ENCODE results near the gene THOC5. TPM values are rescaled to one million over a fixed set of nuclear protein-coding genes. Genes with fewer than 3 reads are reported as not detected.

The THOC5 gene
- total RNA-seq, 3 donors from 2014 or later (not counting 1 experiment from before 2014, with no cell fraction given), result 42.4 to 62.5 (median 52.6) TPM

DNA sequence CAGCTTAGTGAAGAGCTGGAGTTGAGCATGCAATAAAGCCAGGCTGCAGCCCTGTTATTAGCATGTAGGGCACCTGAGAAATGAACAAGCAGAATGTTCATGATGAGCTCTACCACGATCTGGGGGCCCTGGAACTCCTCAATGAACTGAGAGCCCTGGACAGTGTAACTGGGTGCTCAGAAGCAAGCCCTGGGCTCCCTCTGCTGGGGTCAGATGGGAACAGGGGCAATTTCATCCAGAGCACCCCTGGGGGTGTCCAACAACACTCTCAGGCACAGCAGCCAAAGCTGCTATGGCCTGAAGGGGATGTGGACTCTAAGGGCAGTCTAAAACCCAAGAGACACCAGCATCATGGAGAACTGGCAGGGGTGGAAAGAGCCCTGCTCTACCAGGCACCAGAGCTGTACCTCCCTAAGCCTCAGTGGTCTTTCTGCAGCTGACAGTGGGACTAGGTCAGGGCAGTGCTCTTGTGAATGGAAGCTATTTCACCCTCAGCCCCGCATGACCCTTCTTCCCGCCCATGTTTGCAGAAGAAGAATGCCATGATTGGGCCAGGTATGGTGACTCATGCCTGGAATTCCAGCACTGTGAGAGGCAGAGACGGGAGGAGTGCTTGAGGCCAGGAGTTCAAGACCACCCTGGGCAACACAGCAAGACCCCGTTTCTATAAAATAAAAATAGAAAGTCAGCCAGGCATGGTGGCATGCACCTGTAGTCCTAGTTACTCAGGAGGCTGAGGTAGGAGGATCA lies 28.9 kb downstream of the THOC5 start:
- H3K4me1 ChIP-seq (ENCODE audit: control insufficient read depth, insufficient read depth, low read length), result no peaks in the 10 kb centered on the region
- DNase-seq (peak; percentile 17 to 40), ATAC-seq (peak; percentile 50 to 67 (median 57))
- Mint-ChIP-seq H3K4me1 (no peaks in the 10 kb centered on the region), H3K27ac (no peak overlapping the region), H3K4me3 (no peak overlapping the region), H3K27me3 (ENCODE audit: low read depth in 2 of 2) (no peaks in the 10 kb centered on the region), H3K36me3 (peaks cover 25% of the 10 kb centered on the region), H3K9me3 (no peaks in the 10 kb centered on the region)
- H3K27me3 ChIP-seq (ENCODE audit: control insufficient read depth, insufficient read depth, low read length), result no peaks in the 10 kb centered on the region
- intact Hi-C loops (cut with micrococcal nuclease), result loop anchor here (1.0 kb wide), 1 partner anchor 129 kb away; no protein-coding TSS in a partner anchor
- H3K4me3 ChIP-seq (ENCODE audit: low read length), result no peak overlapping the region
- no peak overlapping the region for H3K27ac ChIP-seq (ENCODE audit: low read length)
- H3K9me3 ChIP-seq (ENCODE audit: control insufficient read depth, insufficient read depth, low read length), result no peaks in the 10 kb centered on the region
- no peak for TF ChIP-seq CTCF (IDR thresholded peaks at IDR 0.05)
- 90% methylated on average over 5 of the region's 5 CpGs for WGBS (ENCODE audit: insufficient coverage)
- H3K36me3 ChIP-seq (ENCODE audit: control insufficient read depth, insufficient read depth, low read length), result peaks cover 79% of the 10 kb centered on the region

DNA sequence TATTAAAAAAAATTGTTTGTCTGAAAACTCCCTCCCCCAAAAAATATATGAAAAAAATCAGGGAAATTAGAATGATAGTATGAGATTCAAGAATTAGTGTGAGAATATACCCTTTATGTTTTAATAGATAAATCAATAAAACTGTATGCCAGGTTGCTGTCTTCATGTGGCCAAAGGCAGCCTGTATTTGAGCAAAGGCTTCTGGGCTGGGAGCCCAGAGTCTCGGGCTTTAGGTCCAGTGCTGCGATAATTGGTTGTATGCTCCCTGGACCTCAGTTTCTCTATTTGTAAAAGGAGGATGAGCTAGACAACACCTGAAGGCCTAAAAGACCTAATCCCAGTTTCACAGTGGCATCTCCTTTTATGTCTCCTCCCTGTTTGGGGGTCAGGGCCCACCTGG lies 29.8 kb downstream of the THOC5 start:
- Histone ChIP-seq H3K27me3 (ENCODE audit: control insufficient read depth, insufficient read depth, low read length) (no peaks in the 10 kb centered on the region), H3K4me1 (ENCODE audit: control insufficient read depth, insufficient read depth, low read length) (no peaks in the 10 kb centered on the region), H3K4me3 (ENCODE audit: low read length) (no peak overlapping the region), H3K36me3 (ENCODE audit: control insufficient read depth, insufficient read depth, low read length) (peaks cover 77% of the 10 kb centered on the region), H3K27ac (ENCODE audit: low read length) (no peak overlapping the region), H3K9me3 (ENCODE audit: control insufficient read depth, insufficient read depth, low read length) (no peaks in the 10 kb centered on the region)
- ATAC-seq (no peak), DNase-seq (no peak)
- no peak overlapping the region for H3K27ac Mint-ChIP-seq
- H3K4me3 Mint-ChIP-seq, result no peak overlapping the region
- intact Hi-C loops (cut with micrococcal nuclease), result loop anchor here (1.0 kb wide), 1 partner anchor 128 kb away; no protein-coding TSS in a partner anchor
- WGBS (ENCODE audit: insufficient coverage), result 98% methylated on average over 2 of the region's 2 CpGs
- peaks cover 25% of the 10 kb centered on the region for H3K36me3 Mint-ChIP-seq
- TF ChIP-seq CTCF (IDR thresholded peaks at IDR 0.05), result no peak
- no peaks in the 10 kb centered on the region for H3K27me3 Mint-ChIP-seq (ENCODE audit: low read depth in 2 of 2)
- no peaks in the 10 kb centered on the region for H3K4me1 Mint-ChIP-seq
- H3K9me3 Mint-ChIP-seq, result no peaks in the 10 kb centered on the region

GRCh38 chr22:29521526-29521925 lies 32.0 kb downstream of the THOC5 start:
- Mint-ChIP-seq H3K4me1 (no peaks in the 10 kb centered on the region), H3K4me3 (no peak overlapping the region), H3K27ac (no peak overlapping the region), H3K27me3 (ENCODE audit: low read depth in 2 of 2) (no peaks in the 10 kb centered on the region), H3K36me3 (peaks cover 20% of the 10 kb centered on the region), H3K9me3 (no peaks in the 10 kb centered on the region)
- H3K27me3 ChIP-seq (ENCODE audit: control insufficient read depth, insufficient read depth, low read length), result no peaks in the 10 kb centered on the region
- no peaks in the 10 kb centered on the region for H3K9me3 ChIP-seq (ENCODE audit: control insufficient read depth, insufficient read depth, low read length)
- peaks cover 77% of the 10 kb centered on the region for H3K36me3 ChIP-seq (ENCODE audit: control insufficient read depth, insufficient read depth, low read length)
- DNase-seq (no peak), ATAC-seq (no peak)
- no peaks in the 10 kb centered on the region for H3K4me1 ChIP-seq (ENCODE audit: control insufficient read depth, insufficient read depth, low read length)
- WGBS (ENCODE audit: insufficient coverage), result over 99% methylated on average over 7 of the region's 7 CpGs
- no peak overlapping the region for H3K27ac ChIP-seq (ENCODE audit: low read length)
- no peak for TF ChIP-seq CTCF (IDR thresholded peaks at IDR 0.05)
- intact Hi-C loops (cut with micrococcal nuclease), result no loop called here
- no peak overlapping the region for H3K4me3 ChIP-seq (ENCODE audit: low read length)

DNA sequence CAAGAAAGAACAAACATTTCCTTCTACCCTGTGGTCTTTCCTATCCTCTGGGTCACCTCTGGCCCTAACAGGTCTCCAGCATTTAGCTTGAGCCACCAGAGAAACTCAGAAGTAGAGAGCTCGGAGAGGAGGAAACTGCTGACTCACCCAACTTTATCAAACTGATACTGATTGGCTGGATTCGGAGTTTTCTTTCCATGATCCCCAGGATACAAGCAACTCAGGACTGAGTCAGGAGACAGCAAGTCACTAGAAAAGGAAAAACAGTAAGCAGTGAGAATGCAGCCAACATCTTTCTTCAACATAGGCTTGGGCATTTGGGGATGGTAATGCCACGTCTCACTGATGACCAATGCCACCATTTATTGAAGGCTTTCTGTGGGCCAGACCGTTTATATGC lies 32.7 kb downstream of the THOC5 start:
- WGBS (ENCODE audit: insufficient coverage), result 93% methylated on average over 3 of the region's 4 CpGs
- H3K36me3 ChIP-seq (ENCODE audit: control insufficient read depth, insufficient read depth, low read length), result peaks cover 79% of the 10 kb centered on the region
- H3K27me3 ChIP-seq (ENCODE audit: control insufficient read depth, insufficient read depth, low read length), result no peaks in the 10 kb centered on the region
- intact Hi-C loops (cut with micrococcal nuclease), result no loop called here
- TF ChIP-seq CTCF (IDR thresholded peaks at IDR 0.05), result no peak
- H3K27ac ChIP-seq (ENCODE audit: low read length), result no peak overlapping the region
- Mint-ChIP-seq H3K27me3 (ENCODE audit: low read depth in 2 of 2) (no peaks in the 10 kb centered on the region), H3K4me1 (no peaks in the 10 kb centered on the region), H3K27ac (no peak overlapping the region), H3K36me3 (peaks cover 23% of the 10 kb centered on the region), H3K9me3 (no peaks in the 10 kb centered on the region), H3K4me3 (no peak overlapping the region)
- H3K4me3 ChIP-seq (ENCODE audit: low read length), result no peak overlapping the region
- no peaks in the 10 kb centered on the region for H3K9me3 ChIP-seq (ENCODE audit: control insufficient read depth, insufficient read depth, low read length)
- DNase-seq (no peak), ATAC-seq (no peak)
- no peaks in the 10 kb centered on the region for H3K4me1 ChIP-seq (ENCODE audit: control insufficient read depth, insufficient read depth, low read length)

Measured in natural killer cell (primary cell).